ENCODE data around the gene HDAC1.
"Not testable (repeated sequence)": the region's sequence is repeated elsewhere in the genome, so short reads cannot be mapped to it uniquely, and the experiment has no call there.

HDAC1 gene

GRCh38 chr1:32345289-32345827 lies 53.5 kb downstream of the HDAC1 start:
- DNase-seq (ENCODE audit: low read depth, low spot score), result no peak

- DNase-seq (ENCODE audit: low read depth, low spot score), result no peak
Measured at GRCh38 chr1:32346532-32347157, 54.8 kb downstream of the HDAC1 start.

GRCh38 chr1:32349211-32349708 lies 57.4 kb downstream of the HDAC1 start:
- DNase-seq (ENCODE audit: low read depth, low spot score), result peak; percentile 71

- DNase-seq (ENCODE audit: low read depth, low spot score), result no peak
Measured at GRCh38 chr1:32350785-32351398, 59.0 kb downstream of the HDAC1 start.

- DNase-seq (ENCODE audit: low read depth, low spot score), result peak; percentile 87
Measured at GRCh38 chr1:32351399-32352238, 59.7 kb downstream of the HDAC1 start.

- DNase-seq (ENCODE audit: low read depth, low spot score), result no peak
Measured at GRCh38 chr1:32352239-32352745, 60.4 kb downstream of the HDAC1 start.

- no peak for DNase-seq (ENCODE audit: low read depth, low spot score)
Measured at GRCh38 chr1:32352831-32353383, 61.0 kb downstream of the HDAC1 start.

- no peak for DNase-seq (ENCODE audit: low read depth, low spot score)
Measured at GRCh38 chr1:32353431-32353830, 61.5 kb downstream of the HDAC1 start.

- no peak for DNase-seq (ENCODE audit: low read depth, low spot score)
Measured at GRCh38 chr1:32353886-32354570, 62.1 kb downstream of the HDAC1 start.

GRCh38 chr1:32355778-32356177 lies 63.9 kb downstream of the HDAC1 start:
- DNase-seq (ENCODE audit: low read depth, low spot score), result not testable (repeated sequence)

GRCh38 chr1:32356478-32356877 lies 64.6 kb downstream of the HDAC1 start:
- no peak for DNase-seq (ENCODE audit: low read depth, low spot score)

GRCh38 chr1:32357614-32358013 lies 65.7 kb downstream of the HDAC1 start:
- no peak for DNase-seq (ENCODE audit: low read depth, low spot score)

- no peak for DNase-seq (ENCODE audit: low read depth, low spot score)
Measured at GRCh38 chr1:32358435-32358834, 66.6 kb downstream of the HDAC1 start.

GRCh38 chr1:32361308-32361673 lies 69.4 kb downstream of the HDAC1 start:
- no peak for DNase-seq (ENCODE audit: low read depth, low spot score)

- peak; percentile 70 for DNase-seq (ENCODE audit: low read depth, low spot score)
Measured at GRCh38 chr1:32361674-32362473, 70.0 kb downstream of the HDAC1 start.

GRCh38 chr1:32362474-32363313 lies 70.8 kb downstream of the HDAC1 start, which contains the start of the genes FAM229A and TSSK3:
Gene FAM229A (minus strand): TSS chr1:32362485. CDS start chr1:32362091, 394 bp downstream.
Gene TSSK3 (plus strand): TSS chr1:32362539. CDS start chr1:32362702, 163 bp downstream.
- DNase-seq (ENCODE audit: low read depth, low spot score), result no peak

GRCh38 chr1:32363713-32364112 lies 71.8 kb downstream of the HDAC1 start:
- no peak for DNase-seq (ENCODE audit: low read depth, low spot score)

- no peak for DNase-seq (ENCODE audit: low read depth, low spot score)
Measured at GRCh38 chr1:32364836-32365235, 73.0 kb downstream of the HDAC1 start.

GRCh38 chr1:32365445-32365844 lies 73.6 kb downstream of the HDAC1 start:
- DNase-seq (ENCODE audit: low read depth, low spot score), result no peak

Data from ELF-1 (cell line).